OCI-LY1 (cell line): ENCODE results near the gene SPACA7.
"Not testable (repeated sequence)": the region's sequence is repeated elsewhere in the genome, so short reads cannot be mapped to it uniquely, and the experiment has no call there.

ENCODE experiments used
- H2AFZ ChIP-seq: fragments of 200-600 bp; sonication (generic), shearing (Covaris generic); 2 replicates; pipeline ENCODE4 v1.6.0; 2014; ENCODE audit warnings: antibody characterized with exemption, mild to moderate bottlenecking, low read length
- H3F3A ChIP-seq: fragments of 200-600 bp; sonication (generic), shearing (Covaris generic); 2 replicates; pipeline ENCODE4 v1.6.0; 2014; ENCODE audit warnings: mild to moderate bottlenecking, antibody characterized with exemption, low read length, moderate library complexity; ENCODE audit not compliant: insufficient read depth
- H3K27ac ChIP-seq: fragments of 200-600 bp; sonication (generic); 2 replicates; pipeline ENCODE4 v1.5.1; 2014; ENCODE audit warnings: low read length, mixed run types, mild to moderate bottlenecking, low read depth; ENCODE audit not compliant: poor library complexity, severe bottlenecking
- H3K27me3 ChIP-seq: fragments of 200-600 bp; sonication (generic); 2 replicates; pipeline ENCODE4 v1.6.0; 2014; ENCODE audit warnings: antibody characterized with exemption, mild to moderate bottlenecking, low read length, moderate library complexity; ENCODE audit not compliant: insufficient read depth
- H3K36me3 ChIP-seq: fragments of 200-600 bp; sonication (generic); 2 replicates; pipeline ENCODE4 v1.6.1; 2014; ENCODE audit warnings: mild to moderate bottlenecking, antibody characterized with exemption, low read length, moderate library complexity, mixed read lengths; ENCODE audit not compliant: insufficient read depth
- H3K4me1 ChIP-seq: fragments of 200-600 bp; sonication (generic); 2 replicates; pipeline ENCODE4 v1.5.1; 2014; ENCODE audit warnings: mild to moderate bottlenecking, low read length, moderate library complexity; ENCODE audit not compliant: insufficient read depth, severe bottlenecking
- H3K4me2 ChIP-seq: fragments of 200-600 bp; sonication (generic), shearing (Covaris generic); 2 replicates; pipeline ENCODE4 v1.6.1; 2014; ENCODE audit warnings: low read length
- H3K4me3 ChIP-seq: fragments of 200-600 bp; sonication (generic); 2 replicates; pipeline ENCODE4 v1.5.1; 2014; ENCODE audit warnings: low read length, low read depth, mild to moderate bottlenecking, mixed read lengths; ENCODE audit not compliant: poor library complexity, severe bottlenecking
- H3K79me2 ChIP-seq: fragments of 200-600 bp; shearing (Covaris generic); 2 replicates; pipeline ENCODE4 v1.6.1; 2016; ENCODE audit warnings: mixed run types, low read length, mixed read lengths; ENCODE audit not compliant: insufficient read depth
- H3K9ac ChIP-seq: fragments of 200-600 bp; sonication (generic), shearing (Covaris generic); 2 replicates; pipeline ENCODE4 v1.6.1; 2014; ENCODE audit warnings: mild to moderate bottlenecking, low read length, mixed read lengths
- H3K9me2 ChIP-seq: fragments of 200-600 bp; sonication (generic), shearing (Covaris generic); 2 replicates; pipeline ENCODE4 v1.6.1; 2014; ENCODE audit warnings: low read depth, mild to moderate bottlenecking, low read length, mixed read lengths
- H3K9me3 ChIP-seq: fragments of 200-600 bp; shearing (Covaris generic); 2 replicates; pipeline ENCODE4 v1.6.1; 2014; ENCODE audit warnings: low read length, mixed read lengths
- H4K20me1 ChIP-seq: fragments of 200-600 bp; sonication (generic), shearing (Covaris generic); 2 replicates; pipeline ENCODE4 v1.6.0; 2016; ENCODE audit warnings: mild to moderate bottlenecking, low read length; ENCODE audit not compliant: insufficient read depth
- EZH2 ChIP-seq: fragments of 200-600 bp; sonication (generic), shearing (Covaris generic); IDR thresholded peaks from 2 replicates; pipeline ENCODE4 v1.8.0; 2017; ENCODE audit warnings: borderline replicate concordance, mixed run types, mild to moderate bottlenecking, antibody characterized with exemption, low read length, moderate library complexity, mixed read lengths
- TF ChIP-seq, protein P1 (sequence below): fragments of 200-600 bp; sonication (generic), shearing (Covaris generic); IDR thresholded peaks from 2 replicates; pipeline ENCODE4 v1.5.1; 2017; ENCODE audit warnings: mild to moderate bottlenecking, antibody characterized with exemption, low read length, moderate library complexity, mixed read lengths

Gene SPACA7

DNA sequence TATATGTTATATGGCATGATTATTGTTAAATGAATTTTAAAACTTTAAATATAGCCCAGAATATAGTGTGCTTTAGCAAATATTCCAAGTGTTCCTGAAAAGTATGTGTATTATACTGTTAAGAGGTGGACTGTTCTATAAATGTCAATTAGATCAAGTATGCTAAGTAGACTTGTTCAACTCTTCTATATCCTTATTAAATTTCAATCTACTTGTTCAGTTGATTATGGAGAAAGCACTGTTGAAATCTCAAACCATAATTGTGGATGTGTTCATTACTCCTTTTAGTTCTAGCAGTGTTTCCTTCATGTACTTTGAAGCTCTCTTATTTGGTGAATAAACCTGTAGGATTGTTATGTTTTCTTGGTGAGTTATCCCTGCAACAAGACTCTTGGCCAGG, 52.5 kb downstream of the SPACA7 start:
- Histone ChIP-seq H3K9ac (no peak overlapping the region), H3K79me2 (no peaks in the 10 kb centered on the region), H3K9me2 (no peaks in the 10 kb centered on the region), H3K4me2 (no peak overlapping the region), H2AFZ (no peak overlapping the region), H3K4me1 (no peaks in the 10 kb centered on the region), H3K4me3 (no peak overlapping the region), H3K9me3 (0 out of 2 replicates have a peak, but pooled peaks cover 5% of the 10 kb centered on the region), H3F3A (no peaks in the 10 kb centered on the region), H4K20me1 (no peaks in the 10 kb centered on the region), H3K27me3 (no peaks in the 10 kb centered on the region), H3K27ac (no peak overlapping the region), H3K36me3 (no peaks in the 10 kb centered on the region)
- TF ChIP-seq EZH2: no peak
- TF ChIP-seq, protein P1, sequence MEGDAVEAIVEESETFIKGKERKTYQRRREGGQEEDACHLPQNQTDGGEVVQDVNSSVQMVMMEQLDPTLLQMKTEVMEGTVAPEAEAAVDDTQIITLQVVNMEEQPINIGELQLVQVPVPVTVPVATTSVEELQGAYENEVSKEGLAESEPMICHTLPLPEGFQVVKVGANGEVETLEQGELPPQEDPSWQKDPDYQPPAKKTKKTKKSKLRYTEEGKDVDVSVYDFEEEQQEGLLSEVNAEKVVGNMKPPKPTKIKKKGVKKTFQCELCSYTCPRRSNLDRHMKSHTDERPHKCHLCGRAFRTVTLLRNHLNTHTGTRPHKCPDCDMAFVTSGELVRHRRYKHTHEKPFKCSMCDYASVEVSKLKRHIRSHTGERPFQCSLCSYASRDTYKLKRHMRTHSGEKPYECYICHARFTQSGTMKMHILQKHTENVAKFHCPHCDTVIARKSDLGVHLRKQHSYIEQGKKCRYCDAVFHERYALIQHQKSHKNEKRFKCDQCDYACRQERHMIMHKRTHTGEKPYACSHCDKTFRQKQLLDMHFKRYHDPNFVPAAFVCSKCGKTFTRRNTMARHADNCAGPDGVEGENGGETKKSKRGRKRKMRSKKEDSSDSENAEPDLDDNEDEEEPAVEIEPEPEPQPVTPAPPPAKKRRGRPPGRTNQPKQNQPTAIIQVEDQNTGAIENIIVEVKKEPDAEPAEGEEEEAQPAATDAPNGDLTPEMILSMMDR: no peak

DNA sequence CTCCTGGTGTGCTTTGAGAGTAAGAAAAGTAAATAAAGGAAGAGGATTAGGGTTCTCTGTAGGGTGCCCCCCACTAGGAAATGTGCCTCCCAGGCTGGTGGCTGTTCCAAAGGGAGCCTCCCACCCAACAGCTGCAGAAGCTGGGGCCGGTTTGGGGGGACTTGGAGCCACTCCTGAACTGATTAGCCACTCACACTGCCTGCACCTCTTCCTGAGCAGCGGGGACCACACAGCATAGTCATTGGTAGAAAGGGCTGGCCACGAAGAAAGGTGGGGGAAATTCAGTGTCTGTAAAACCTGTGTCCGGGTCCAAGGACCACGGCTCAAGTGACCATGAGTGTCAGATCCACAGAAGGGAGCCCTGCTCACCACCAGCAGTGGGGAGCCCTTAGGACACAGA, 55.6 kb downstream of the SPACA7 start:
- TF ChIP-seq EZH2: no peak
- TF ChIP-seq, protein P1: no peak
- Histone ChIP-seq H3K27ac (no peak overlapping the region), H3K36me3 (no peaks in the 10 kb centered on the region)

DNA sequence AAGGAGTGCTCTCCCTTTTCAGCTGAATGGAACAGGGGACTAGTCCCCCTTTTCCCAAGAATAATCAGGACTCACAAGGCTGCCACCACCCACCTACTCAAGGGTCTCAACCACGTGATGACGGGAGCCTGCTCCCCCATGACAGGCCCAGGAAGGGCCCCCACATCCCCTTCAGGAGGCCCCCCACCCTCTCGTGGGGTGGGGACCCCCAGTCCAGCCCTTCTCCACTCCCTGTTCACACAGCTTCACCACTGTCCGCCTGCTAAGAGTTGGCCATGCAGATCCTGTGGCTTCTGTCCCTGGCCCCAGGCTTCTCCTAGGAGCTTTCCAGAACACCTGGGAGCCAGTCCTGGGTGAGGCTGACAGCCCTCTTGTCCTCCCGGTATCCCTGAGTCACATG, 56.6 kb downstream of the SPACA7 start:
- H3K36me3 ChIP-seq, H3K9ac ChIP-seq, H3K27me3 ChIP-seq, H3K4me3 ChIP-seq, H4K20me1 ChIP-seq, H3F3A ChIP-seq, H3K79me2 ChIP-seq, H3K27ac ChIP-seq, H3K4me1 ChIP-seq, H3K9me2 ChIP-seq, H3K9me3 ChIP-seq, H2AFZ ChIP-seq, H3K4me2 ChIP-seq: not testable (repeated sequence)

More for the DNA sequence above, 55.6 kb downstream of the SPACA7 start:
- no peak overlapping the region for H3K9ac ChIP-seq
- no peaks in the 10 kb centered on the region for H3K4me1 ChIP-seq
- no peaks in the 10 kb centered on the region for H4K20me1 ChIP-seq
- H3K4me2 ChIP-seq: no peak overlapping the region
- no peaks in the 10 kb centered on the region for H3K27me3 ChIP-seq
- H2AFZ ChIP-seq: no peak overlapping the region
- H3K9me3 ChIP-seq: 0 out of 2 replicates have a peak, but pooled peaks cover 4% of the 10 kb centered on the region
- H3K9me2 ChIP-seq: no peaks in the 10 kb centered on the region
- H3K79me2 ChIP-seq: no peaks in the 10 kb centered on the region
- H3K4me3 ChIP-seq: no peak overlapping the region
- no peaks in the 10 kb centered on the region for H3F3A ChIP-seq

DNA sequence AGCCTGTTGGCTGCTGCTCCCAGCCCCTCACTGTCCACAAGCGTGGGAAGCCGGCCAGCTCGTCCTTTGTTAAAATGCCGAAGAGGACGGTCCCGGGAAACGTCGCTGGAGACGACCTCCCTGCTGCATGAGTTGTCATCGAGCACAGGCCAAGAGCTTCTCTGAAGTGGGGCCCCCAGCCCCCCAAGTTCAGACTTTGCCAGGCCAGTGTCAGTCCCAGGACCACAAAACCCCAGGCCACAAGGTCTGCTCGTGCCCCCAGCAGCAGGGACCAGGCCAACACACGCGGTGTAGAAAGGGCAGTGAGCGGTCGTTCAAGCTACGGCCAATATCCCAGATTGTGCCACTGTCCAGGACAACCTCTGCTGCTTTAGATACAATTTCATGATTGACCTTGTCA, 57.4 kb downstream of the SPACA7 start:
- not testable (repeated sequence) for H3K27ac ChIP-seq, H3K27me3 ChIP-seq, H3K79me2 ChIP-seq, H3K4me3 ChIP-seq, H3F3A ChIP-seq, H4K20me1 ChIP-seq, H2AFZ ChIP-seq, H3K9me2 ChIP-seq, H3K4me1 ChIP-seq, H3K9ac ChIP-seq, H3K4me2 ChIP-seq, H3K36me3 ChIP-seq
- peaks cover 10% of the 10 kb centered on the region for H3K9me3 ChIP-seq
